ENCODE data around the gene NCOR2.
"Not testable (repeated sequence)": the region's sequence is repeated elsewhere in the genome, so short reads cannot be mapped to it uniquely, and the experiment has no call there.

NCOR2 gene

GRCh38 chr12:124599074-124599999, 31.9 kb upstream of the NCOR2 start:
- no peak for DNase-seq

GRCh38 chr12:124597041-124597440, 29.6 kb upstream of the NCOR2 start:
- DNase-seq, result no peak

- no peak for DNase-seq
Measured at GRCh38 chr12:124595444-124595843, 28.0 kb upstream of the NCOR2 start.

- no peak for DNase-seq
Measured at GRCh38 chr12:124594851-124595250, 27.4 kb upstream of the NCOR2 start.

GRCh38 chr12:124593851-124594401, 26.5 kb upstream of the NCOR2 start:
- DNase-seq, result no peak

- DNase-seq, result no peak
Measured at GRCh38 chr12:124593176-124593575, 25.8 kb upstream of the NCOR2 start.

- no peak for DNase-seq
Measured at GRCh38 chr12:124592481-124593160, 25.2 kb upstream of the NCOR2 start.

GRCh38 chr12:124592050-124592449, 24.6 kb upstream of the NCOR2 start:
- no peak for DNase-seq

- DNase-seq, result no peak
Measured at GRCh38 chr12:124590447-124590846, 23.0 kb upstream of the NCOR2 start.

GRCh38 chr12:124588751-124589267, 21.4 kb upstream of the NCOR2 start:
- DNase-seq, result no peak

GRCh38 chr12:124588018-124588634, 20.7 kb upstream of the NCOR2 start:
- DNase-seq, result no peak

GRCh38 chr12:124586756-124587155, 19.3 kb upstream of the NCOR2 start:
- no peak for DNase-seq

GRCh38 chr12:124584494-124584893, 17.1 kb upstream of the NCOR2 start:
- DNase-seq, result not testable (repeated sequence)

GRCh38 chr12:124583854-124584253, 16.4 kb upstream of the NCOR2 start:
- no peak for DNase-seq

- DNase-seq, result no peak
Measured at GRCh38 chr12:124582108-124582424, 14.7 kb upstream of the NCOR2 start.

- DNase-seq, result no peak
Measured at GRCh38 chr12:124581307-124582107, 14.1 kb upstream of the NCOR2 start.

- DNase-seq, result no peak
Measured at GRCh38 chr12:124579921-124580517, 12.6 kb upstream of the NCOR2 start.

- no peak for DNase-seq
Measured at GRCh38 chr12:124578854-124579253, 11.4 kb upstream of the NCOR2 start.

- DNase-seq, result no peak
Measured at GRCh38 chr12:124578445-124578844, 11.0 kb upstream of the NCOR2 start.

- DNase-seq, result no peak
Measured at GRCh38 chr12:124577986-124578385, 10.6 kb upstream of the NCOR2 start.

GRCh38 chr12:124577374-124577773, 10.0 kb upstream of the NCOR2 start:
- DNase-seq, result no peak

GRCh38 chr12:124576061-124576650, 8.7 kb upstream of the NCOR2 start:
- DNase-seq, result no peak

Measured in retina (tissue), 1 donor.